ENCODE results near the gene PEAK1. TPM values are rescaled to one million over a fixed set of nuclear protein-coding genes. Genes with fewer than 3 reads are reported as not detected.

The PEAK1 gene
- total RNA-seq, 4 donors from 2014 or later = 68.8 to 79.1 (median 78.7) TPM

- TF ChIP-seq CTCF (IDR thresholded peaks at IDR 0.05; ENCODE audit: low read depth) = no peak
These were observed 224.3 kb downstream of the PEAK1 start for GRCh38 chr15:77195586-77195985.

DNA sequence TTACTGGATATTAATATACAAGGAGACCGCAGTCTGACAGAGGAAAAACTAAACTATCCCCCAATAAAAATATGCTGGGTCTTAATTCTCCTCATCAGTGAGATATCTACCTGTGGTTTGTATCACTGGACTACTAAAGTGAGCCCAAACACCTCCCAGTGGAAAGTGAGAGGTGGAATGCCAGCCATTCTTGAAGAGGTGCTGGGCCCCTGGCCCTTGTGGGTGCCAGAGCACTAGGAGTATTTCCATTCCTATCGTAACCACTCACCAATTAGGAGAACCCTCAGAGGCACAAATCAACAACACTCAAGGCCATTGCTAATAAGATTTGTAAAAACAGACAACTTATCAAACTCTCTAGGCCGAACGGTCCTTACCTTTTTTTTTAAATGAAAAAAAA is 227.5 kb downstream of the PEAK1 start:
- no peak for TF ChIP-seq CTCF (IDR thresholded peaks at IDR 0.05; ENCODE audit: low read depth)

GRCh38 chr15:77191230-77191834 is 228.6 kb downstream of the PEAK1 start:
- no peak for TF ChIP-seq CTCF (IDR thresholded peaks at IDR 0.05; ENCODE audit: low read depth)

- TF ChIP-seq CTCF (IDR thresholded peaks at IDR 0.05; ENCODE audit: low read depth) = no peak
These were observed 232.0 kb downstream of the PEAK1 start for GRCh38 chr15:77187751-77188464.

DNA sequence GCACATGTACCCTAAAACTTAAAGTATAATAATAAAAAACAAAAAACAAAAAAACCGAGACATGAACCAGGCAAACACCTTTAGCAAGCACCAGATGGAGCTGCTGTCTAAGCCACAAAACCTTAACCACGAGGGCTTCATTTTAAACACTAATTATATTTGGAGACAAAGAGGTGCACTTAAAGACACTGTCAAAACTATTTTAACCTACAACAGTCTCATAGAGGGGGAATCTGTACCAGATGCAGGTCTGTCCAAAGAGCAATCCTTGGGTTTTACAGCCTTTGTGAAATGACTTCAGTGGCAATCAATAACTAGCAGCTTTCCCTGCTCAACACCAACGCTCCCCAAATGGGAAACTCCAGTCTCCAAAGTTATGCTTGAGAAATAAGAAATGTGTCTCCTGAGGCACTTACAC is 233.3 kb downstream of the PEAK1 start:
- no peak for TF ChIP-seq CTCF (IDR thresholded peaks at IDR 0.05; ENCODE audit: low read depth)

- no peak for TF ChIP-seq CTCF (IDR thresholded peaks at IDR 0.05; ENCODE audit: low read depth)
These were observed 234.6 kb downstream of the PEAK1 start for GRCh38 chr15:77185242-77185785.

GRCh38 chr15:77183066-77183465 is 236.8 kb downstream of the PEAK1 start:
- TF ChIP-seq CTCF (IDR thresholded peaks at IDR 0.05; ENCODE audit: low read depth) = no peak
